ENCODE results near the gene ZSWIM4.
"Not testable (repeated sequence)": the region's sequence is repeated elsewhere in the genome, so short reads cannot be mapped to it uniquely, and the experiment has no call there.

The ZSWIM4 gene

GRCh38 chr19:13783565-13784500 lies 11.4 kb upstream of the ZSWIM4 start:
- ChIA-PET CTCF (interaction anchor here (0.6 to 0.9 kb wide), 5 partner anchors 11 to 127 kb away, joined by 3 to 5 read pairs (median 4); partner anchors contain the start of gene ZSWIM4), POLR2A (ENCODE audit: low non-redundant PET) (no interaction called here)
- peak overlapping the region; percentile 75 for H3K27ac ChIP-seq
- TF ChIP-seq CTCF (conservative IDR thresholded peaks at IDR 0.05; ENCODE audit: low read depth), result no peak
- DNase-seq (ENCODE audit: low spot score), result no peak

GRCh38 chr19:13784731-13785452 lies 10.4 kb upstream of the ZSWIM4 start:
- CTCF ChIA-PET, result interaction anchor here (0.6 to 0.9 kb wide), 4 partner anchors 16 to 128 kb away, joined by 3 to 5 read pairs (median 4); no protein-coding TSS in a partner anchor
- DNase-seq (ENCODE audit: low spot score), result peak; percentile 55
- POLR2A ChIA-PET (ENCODE audit: low non-redundant PET), result no interaction called here
- H3K27ac ChIP-seq, result peak overlapping the region; percentile 75
- TF ChIP-seq CTCF (conservative IDR thresholded peaks at IDR 0.05; ENCODE audit: low read depth), result peak; percentile 72

- CTCF ChIA-PET, result no interaction called here
- DNase-seq (ENCODE audit: low spot score), result no peak
- POLR2A ChIA-PET (ENCODE audit: low non-redundant PET), result interaction anchor here (1.2 kb wide), 1 partner anchor 45 kb away, joined by 4 read pairs; no protein-coding TSS in a partner anchor
- H3K27ac ChIP-seq, result peak overlapping the region; percentile 96
- TF ChIP-seq CTCF (conservative IDR thresholded peaks at IDR 0.05; ENCODE audit: low read depth), result no peak
Observed at GRCh38 chr19:13788991-13789390, 6.3 kb upstream of the ZSWIM4 start.

- TF ChIP-seq CTCF (conservative IDR thresholded peaks at IDR 0.05; ENCODE audit: low read depth), result no peak
- peak overlapping the region; percentile 96 for H3K27ac ChIP-seq
- CTCF ChIA-PET, result interaction anchor here (0.7 kb wide), 1 partner anchor 241 kb away, joined by 5 read pairs; the partner anchor contains the start of gene IL27RA
- no peak for DNase-seq (ENCODE audit: low spot score)
- POLR2A ChIA-PET (ENCODE audit: low non-redundant PET), result no interaction called here
Observed at GRCh38 chr19:13790354-13790753, 4.9 kb upstream of the ZSWIM4 start.

GRCh38 chr19:13793317-13793716 lies 1.9 kb upstream of the ZSWIM4 start:
- H3K27ac ChIP-seq, result peak overlapping the region; percentile 93
- POLR2A ChIA-PET (ENCODE audit: low non-redundant PET), result interaction anchor here (1.0 kb wide), 1 partner anchor 42 kb away, joined by 3 read pairs; no protein-coding TSS in a partner anchor
- CTCF ChIA-PET, result interaction anchor here (0.6 kb wide), 1 partner anchor 27 kb away, joined by 3 read pairs; no protein-coding TSS in a partner anchor
- DNase-seq (ENCODE audit: low spot score), result not testable (repeated sequence)

GRCh38 chr19:13794398-13794756 lies 866 bp upstream of the ZSWIM4 start:
- peak overlapping the region; percentile 93 for H3K27ac ChIP-seq
- POLR2A ChIA-PET (ENCODE audit: low non-redundant PET), result interaction anchor here (0.9 to 1.0 kb wide), 2 partner anchors 13 to 41 kb away, joined by 3 read pairs; no protein-coding TSS in a partner anchor
- no peak for TF ChIP-seq CTCF (conservative IDR thresholded peaks at IDR 0.05; ENCODE audit: low read depth)
- CTCF ChIA-PET, result no interaction called here
- peak; percentile 42 for DNase-seq (ENCODE audit: low spot score)

All from RWPE1 (cell line).